Lower leg skin (tissue), 3 donors: ENCODE measurements around the gene CARD8.

Source experiments
- CTCF ChIP-seq, 3 donors: fragments of 450-650 bp; IDR thresholded peaks; one replicate each; pipeline ENCODE4 v1.5.1; 2016; ENCODE audit warnings: antibody characterized with exemption in 3 of 3, mild to moderate bottlenecking in 3 of 3, moderate library complexity in 2 of 3
- POLR2A ChIP-seq, 2 donors: fragments of 450-650 bp; IDR thresholded peaks; one replicate each; pipeline ENCODE4 v1.6.1; 2016 to 2017; ENCODE audit warnings: antibody characterized with exemption in 2 of 2, mild to moderate bottlenecking in 1 of 2, moderate library complexity in 1 of 2

GRCh38 chr19:48254529-48254970, 1.2 kb downstream of the CARD8 start:
- no peak for TF ChIP-seq CTCF (IDR thresholded peaks at IDR 0.05)
- TF ChIP-seq POLR2A (IDR thresholded peaks at IDR 0.05): no peak
